NCI-H345 treated with DMSO at 0.1 percent for 48 hours (cell line): Measurements from ENCODE around the gene DPCD.
A peak's percentile ranks its signal among the peaks of the same experiment; 100 is the strongest.

Source experiments
- DNase-seq: peaks from one replicate; lab custom pipeline; 2025; ENCODE audit not compliant: unreplicated experiment; lab: John Stamatoyannopoulos, UW

The DPCD gene

GRCh38 chr10:101567165-101568006 lies 20.7 kb upstream of the DPCD start:
- DNase-seq = no peak

GRCh38 chr10:101568054-101568745 lies 19.9 kb upstream of the DPCD start:
- DNase-seq = no peak

GRCh38 chr10:101569323-101569621 lies 18.8 kb upstream of the DPCD start:
- DNase-seq = no peak

DNA sequence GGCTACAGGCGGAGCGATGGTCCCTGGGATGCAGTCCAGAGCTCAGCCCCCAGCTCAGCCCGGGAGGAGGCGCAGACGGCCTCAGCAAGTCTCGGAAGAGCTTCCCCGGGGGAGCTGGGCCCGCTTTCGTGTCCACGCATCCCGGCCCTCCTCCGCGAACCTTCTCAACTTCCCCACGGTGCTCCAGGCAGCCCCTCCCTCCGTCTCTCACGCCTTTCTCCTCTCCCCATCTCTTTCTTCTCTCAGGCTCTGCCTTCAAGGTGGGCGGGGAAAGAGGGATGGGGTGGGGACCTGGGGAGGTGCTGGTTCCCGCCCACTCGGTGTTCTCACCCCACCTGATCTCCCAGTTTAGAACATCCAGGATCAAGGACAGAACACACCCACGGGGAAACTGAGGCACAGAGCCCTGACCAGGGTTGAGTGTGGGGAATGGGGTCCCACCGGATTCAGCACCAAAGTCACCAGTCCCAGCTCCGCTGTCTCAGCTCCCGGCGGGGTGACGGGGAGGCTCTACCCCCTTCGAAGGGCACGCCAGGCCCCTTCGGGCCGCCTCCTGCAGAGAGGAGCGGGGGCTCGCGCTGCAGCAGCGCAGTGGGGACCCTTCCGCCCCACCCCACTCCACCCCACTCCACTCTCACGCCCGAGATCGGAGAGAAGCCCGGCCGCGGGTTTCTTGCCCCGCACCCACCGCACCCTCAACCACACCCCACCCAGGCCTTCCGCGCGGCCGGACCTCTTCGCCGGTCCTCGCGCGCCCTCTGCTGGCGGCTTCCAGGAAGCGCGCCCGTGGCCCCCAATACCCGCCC lies 18.3 kb upstream of the DPCD start:
- peak; percentile 25 for DNase-seq

DNA sequence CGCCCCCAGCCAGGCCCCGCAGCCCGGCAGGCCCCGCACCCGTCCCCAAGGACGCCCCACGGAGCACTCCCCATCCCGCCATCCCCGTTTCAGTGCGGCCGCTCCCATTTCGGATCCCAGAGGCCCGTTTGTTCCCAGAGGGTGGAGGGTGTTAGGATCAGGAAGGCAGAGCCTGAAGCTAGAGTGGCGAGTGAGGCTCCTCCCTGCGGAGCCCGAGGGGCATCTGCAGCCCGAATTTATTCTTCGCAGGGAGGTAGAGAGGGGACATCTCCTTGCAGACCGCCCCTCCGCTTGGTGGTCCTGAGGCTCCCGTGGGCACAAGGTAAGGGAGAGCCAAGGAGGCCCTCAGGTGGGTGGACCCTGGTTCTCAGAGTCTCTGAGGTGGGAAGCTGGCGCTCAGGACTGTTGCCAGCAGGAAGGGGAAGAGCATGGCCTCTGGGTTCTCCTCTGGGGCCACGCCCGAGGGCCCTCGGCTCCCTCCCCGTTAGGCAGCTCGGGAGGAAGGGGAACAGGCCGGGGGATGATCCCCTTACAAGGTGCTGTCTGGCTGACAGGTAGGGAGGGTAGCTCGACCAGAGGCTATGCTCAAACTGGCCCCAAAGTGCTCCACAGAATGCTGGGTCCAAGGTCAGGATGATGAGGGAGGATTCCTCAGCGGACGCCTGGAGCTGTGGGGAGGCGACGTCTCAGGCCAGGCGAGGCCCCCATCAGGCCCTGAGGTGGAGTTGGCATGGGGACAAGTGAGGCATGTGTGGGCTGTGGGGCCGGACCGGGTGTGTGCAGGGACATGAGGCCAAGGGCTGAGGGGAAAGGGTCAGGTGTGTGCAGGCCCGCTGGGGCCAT lies 17.5 kb upstream of the DPCD start:
- DNase-seq = no peak

- no peak for DNase-seq
These were observed 16.7 kb upstream of the DPCD start for GRCh38 chr10:101571271-101571925.

GRCh38 chr10:101572126-101572525 lies 16.0 kb upstream of the DPCD start:
- no peak for DNase-seq

GRCh38 chr10:101572785-101573184 lies 15.3 kb upstream of the DPCD start:
- no peak for DNase-seq

DNA sequence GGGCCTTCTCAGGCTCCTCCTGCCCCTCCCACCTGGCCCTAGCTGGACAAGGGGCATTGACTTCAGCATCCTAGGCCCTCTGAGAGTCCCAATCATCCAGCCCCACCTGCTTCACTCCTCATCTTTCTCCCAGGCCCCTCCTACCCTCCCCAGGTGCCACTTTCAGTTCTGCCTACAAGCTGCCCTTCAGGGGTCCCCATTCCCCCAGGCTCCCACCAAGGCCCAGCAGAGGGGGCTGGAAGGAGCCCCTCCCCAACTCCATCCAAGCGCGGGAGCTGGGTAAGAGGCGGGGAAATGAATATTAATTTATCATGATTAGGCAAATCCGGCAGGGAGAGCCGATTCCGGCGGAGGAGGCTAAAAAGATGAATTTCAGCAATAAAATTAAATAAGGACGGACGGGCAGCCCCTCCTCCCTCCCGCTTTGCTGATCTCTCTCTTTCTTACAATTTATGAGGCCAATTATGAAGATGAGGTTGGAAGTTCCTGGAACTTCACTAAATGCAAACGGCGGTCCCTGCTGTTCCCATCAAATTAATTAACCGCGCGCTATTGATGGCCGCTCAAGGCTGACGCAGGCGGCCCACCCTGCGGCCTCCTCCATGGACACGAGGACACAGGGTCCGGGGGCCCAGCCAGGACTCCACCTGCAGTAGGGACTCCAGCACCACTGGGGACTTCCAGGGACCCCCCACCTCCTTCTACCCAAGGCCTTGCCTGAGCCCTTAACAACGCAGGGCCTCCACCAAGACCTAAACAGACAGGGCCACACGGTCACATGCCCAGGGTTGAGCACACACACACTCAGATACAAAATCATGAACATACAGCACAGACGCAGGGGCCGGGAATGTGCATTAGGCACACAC lies 14.0 kb upstream of the DPCD start:
- no peak for DNase-seq

GRCh38 chr10:101575091-101575490 lies 13.0 kb upstream of the DPCD start:
- DNase-seq = no peak

DNA sequence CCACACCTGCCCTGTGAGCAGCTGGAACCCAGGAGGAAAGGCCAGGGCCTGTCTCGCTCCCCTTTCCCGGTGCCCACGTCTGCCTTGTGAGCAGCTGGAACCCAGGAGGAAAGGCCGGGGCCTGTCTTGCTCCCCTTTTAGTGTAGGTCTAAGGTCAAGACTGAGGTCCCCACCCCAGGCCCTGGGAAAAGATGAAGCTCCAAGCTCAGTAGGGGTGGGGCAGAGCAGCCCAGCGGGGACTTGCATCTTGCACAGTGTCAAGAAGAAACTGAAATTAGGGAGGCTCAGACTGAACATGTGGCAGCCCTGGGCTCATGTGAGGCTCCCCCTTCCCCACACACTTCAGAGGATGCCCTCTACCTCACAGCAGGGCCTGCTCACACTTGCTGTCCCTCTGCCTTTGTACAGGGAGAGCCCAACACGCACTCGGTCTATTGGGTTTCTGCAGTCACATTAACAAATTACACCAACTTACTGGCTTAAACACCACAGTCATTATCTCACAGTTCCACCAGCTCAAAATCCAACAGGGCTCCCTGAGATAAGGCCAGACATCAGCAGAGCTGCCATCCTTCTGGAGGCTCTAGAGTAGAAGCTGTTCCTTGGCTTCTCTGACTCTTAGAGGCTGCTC lies 12.4 kb upstream of the DPCD start:
- DNase-seq = no peak

GRCh38 chr10:101576211-101576863 lies 11.8 kb upstream of the DPCD start:
- DNase-seq = no peak

- DNase-seq = no peak
These were observed 10.8 kb upstream of the DPCD start for GRCh38 chr10:101577121-101577871.

DNA sequence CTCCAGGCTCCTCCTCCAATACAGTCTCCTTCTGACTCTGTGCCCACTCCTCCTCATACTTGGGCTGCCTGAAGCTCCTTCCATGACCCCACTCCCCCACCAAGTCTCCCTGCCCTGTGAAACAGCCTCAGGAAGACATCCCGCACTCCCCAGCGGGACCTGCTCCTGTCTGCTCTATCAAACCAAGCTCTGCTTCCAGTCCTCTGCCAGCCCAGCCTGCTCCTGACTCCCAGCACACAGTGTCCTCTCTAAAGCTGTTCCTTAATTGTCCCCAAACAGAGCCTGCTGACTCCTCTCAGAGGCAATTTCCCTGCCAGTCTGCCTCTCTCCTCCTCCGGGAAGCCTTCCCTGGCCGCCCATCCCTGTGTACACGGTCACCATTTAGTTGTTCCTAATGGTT lies 9.9 kb upstream of the DPCD start:
- no peak for DNase-seq

DNA sequence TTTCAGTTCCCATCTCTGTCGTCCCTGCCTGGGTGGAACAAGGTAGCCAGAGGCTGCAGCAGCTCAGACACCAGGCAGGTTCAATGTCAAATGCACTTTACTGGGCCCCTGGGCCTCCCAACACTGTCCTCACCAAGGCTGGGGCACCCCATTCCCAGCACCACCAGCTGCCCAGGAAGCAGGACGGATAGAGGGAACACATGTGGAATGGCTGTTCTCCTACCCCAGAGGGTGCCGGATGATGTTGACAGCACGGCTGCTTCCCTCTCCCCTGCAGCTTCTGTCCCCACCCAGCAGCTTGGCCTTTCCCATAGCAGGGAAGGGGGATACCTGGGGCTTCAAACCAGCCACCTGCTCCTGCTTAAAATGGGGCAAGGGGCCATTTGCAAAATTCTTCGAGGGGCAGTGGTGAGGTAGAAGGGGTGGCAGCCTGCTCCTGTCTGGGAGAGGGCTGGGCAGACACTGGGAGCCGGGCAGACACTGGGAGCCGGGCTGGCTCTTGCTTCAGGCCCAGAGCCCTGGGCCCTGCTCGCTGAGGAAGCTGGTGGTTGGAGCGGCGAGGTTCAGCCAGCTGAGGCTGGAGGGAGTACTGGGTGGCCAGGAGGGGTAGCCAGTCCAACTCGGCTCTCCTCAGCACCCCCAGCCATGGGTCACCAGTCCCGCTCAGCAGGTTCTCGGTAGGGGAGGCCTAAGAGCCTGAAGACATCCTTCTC lies 9.2 kb upstream of the DPCD start:
- no peak for DNase-seq

- DNase-seq = no peak
These were observed 8.6 kb upstream of the DPCD start for GRCh38 chr10:101579516-101579870.
